NCI-H1092 (cell line): ENCODE results near the gene ZNF488.

Source experiments
- DNase-seq: peaks from one replicate; lab custom pipeline; 2025; lab: John Stamatoyannopoulos, UW

The ZNF488 gene

DNA sequence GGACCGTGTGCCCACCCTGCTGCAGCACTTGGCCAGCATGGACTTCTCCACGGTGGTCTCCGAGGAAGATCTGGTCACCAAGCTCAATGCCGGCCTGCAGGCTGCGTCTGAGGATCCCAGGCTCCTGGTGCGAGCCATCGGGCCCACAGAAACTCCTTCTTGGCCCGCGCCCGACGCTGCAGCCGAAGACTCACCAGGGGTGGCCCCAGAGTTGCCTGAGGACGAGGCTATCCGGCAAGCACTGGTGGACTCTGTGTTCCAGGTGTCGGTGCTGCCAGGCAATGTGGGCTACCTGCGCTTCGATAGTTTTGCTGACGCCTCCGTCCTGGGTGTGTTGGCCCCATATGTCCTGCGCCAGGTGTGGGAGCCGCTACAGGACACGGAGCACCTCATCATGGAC is 34.6 kb downstream of the ZNF488 start:
- no peak for DNase-seq

DNA sequence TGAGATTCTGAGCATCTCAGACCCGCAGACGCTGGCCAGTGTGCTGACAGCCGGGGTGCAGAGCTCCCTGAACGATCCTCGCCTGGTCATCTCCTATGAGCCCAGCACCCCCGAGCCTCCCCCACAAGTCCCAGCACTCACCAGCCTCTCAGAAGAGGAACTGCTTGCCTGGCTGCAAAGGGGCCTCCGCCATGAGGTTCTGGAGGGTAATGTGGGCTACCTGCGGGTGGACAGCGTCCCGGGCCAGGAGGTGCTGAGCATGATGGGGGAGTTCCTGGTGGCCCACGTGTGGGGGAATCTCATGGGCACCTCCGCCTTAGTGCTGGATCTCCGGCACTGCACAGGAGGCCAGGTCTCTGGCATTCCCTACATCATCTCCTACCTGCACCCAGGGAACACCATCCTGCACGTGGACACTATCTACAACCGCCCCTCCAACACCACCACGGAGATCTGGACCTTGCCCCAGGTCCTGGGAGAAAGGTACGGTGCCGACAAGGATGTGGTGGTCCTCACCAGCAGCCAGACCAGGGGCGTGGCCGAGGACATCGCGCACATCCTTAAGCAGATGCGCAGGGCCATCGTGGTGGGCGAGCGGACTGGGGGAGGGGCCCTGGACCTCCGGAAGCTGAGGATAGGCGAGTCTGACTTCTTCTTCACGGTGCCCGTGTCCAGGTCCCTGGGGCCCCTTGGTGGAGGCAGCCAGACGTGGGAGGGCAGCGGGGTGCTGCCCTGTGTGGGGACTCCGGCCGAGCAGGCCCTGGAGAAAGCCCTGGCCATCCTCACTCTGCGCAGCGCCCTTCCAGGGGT is 35.2 kb downstream of the ZNF488 start:
- no peak for DNase-seq

DNA sequence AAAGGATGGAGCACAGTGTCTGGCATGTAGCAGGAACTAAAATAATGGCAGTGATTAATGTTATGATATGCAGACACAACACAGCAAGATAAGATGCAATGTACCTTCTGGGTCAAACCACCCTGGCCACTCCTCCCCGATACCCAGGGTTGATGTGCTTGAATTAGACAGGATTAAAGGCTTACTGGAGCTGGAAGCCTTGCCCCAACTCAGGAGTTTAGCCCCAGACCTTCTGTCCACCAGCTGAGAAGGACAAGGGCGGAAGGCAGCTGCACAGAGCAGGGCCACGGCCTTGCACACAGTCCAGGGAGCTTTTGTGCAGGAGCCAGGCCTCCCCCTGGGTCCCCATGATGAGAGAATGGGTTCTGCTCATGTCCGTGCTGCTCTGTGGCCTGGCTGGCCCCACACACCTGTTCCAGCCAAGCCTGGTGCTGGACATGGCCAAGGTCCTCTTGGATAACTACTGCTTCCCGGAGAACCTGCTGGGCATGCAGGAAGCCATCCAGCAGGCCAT is 35.9 kb downstream of the ZNF488 start, which contains the start of gene RBP3:
Gene RBP3 (plus strand): TSS at position 226 of the 514 bp plus-strand sequence. CDS start 122 bp downstream, at position 348.
- DNase-seq: no peak

DNA sequence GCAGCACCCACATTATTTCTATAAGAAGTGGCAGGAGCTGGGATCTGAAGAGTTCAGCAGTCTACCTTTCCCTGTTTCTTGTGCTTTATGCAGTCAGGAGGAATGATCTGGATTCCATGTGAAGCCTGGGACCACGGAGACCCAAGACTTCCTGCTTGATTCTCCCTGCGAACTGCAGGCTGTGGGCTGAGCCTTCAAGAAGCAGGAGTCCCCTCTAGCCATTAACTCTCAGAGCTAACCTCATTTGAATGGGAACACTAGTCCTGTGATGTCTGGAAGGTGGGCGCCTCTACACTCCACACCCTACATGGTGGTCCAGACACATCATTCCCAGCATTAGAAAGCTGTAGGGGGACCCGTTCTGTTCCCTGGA is 36.8 kb downstream of the ZNF488 start:
- no peak for DNase-seq

DNA sequence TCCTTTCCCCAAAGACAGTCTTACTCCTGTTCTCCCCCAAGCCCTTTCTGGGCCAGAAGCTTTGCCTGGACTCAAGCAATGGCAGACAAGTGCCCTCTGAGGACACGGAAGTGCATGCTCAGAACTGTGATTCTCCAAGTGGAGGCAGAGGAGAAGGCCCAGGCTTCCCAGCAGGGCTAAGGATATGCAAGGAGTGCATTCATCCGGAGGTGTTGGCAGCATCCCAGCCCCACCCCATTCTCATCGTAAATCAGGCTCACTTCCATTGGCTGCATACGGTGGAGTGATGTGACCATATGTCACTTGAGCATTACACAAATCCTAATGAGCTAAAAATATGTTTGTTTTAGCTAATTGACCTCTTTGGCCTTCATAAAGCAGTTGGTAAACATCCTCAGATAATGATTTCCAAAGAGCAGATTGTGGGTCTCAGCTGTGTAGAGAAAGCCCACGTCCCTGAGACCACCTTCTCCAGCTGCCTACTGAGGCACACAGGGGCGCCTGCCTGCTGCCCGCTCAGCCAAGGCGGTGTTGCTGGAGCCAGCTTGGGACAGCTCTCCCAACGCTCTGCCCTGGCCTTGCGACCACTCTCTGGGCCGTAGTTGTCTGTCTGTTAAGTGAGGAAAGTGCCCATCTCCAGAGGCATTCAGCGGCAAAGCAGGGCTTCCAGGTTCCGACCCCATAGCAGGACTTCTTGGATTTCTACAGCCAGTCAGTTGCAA is 37.4 kb downstream of the ZNF488 start:
- DNase-seq: peak; percentile 24

DNA sequence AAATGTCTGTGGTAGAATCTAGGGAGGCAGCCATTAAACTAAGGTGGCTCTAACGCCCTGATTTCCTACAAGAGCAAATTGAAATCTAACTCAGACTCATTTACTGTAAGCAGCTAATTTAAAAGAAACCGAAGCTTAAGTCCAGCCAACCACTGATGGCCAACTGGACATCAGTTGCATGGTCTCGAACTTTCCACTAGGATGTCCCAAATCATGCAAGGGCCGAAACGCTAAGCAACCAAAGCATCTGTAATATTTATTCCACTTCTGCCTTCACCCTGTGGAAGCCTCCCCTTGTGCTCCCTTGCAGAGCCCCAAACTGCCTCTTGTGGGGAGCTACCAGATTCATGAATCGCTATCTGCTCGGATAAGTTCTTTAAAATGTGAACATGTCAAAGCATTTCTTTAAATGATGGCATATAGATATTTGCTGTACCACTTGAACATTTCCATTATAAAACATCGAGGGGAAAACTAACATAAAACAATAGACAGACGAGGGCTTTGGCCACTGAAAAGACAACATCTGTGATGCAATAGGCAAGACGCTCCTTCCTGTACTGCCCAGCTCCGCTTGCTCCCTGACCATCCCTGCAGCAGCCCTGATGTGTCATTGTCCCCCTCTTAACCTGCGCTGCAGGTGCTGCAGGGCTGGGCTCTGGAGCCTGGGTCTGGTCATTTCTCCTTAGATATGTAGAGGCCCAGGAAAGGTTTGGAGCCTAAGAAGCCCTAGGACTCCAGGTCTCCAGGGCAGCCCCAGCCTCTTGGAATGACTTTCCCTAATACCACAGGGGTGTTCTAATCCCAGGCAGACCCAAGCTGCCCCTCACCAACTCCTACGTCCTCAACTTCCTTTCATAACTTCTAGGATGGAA is 38.9 kb downstream of the ZNF488 start:
- no peak for DNase-seq

DNA sequence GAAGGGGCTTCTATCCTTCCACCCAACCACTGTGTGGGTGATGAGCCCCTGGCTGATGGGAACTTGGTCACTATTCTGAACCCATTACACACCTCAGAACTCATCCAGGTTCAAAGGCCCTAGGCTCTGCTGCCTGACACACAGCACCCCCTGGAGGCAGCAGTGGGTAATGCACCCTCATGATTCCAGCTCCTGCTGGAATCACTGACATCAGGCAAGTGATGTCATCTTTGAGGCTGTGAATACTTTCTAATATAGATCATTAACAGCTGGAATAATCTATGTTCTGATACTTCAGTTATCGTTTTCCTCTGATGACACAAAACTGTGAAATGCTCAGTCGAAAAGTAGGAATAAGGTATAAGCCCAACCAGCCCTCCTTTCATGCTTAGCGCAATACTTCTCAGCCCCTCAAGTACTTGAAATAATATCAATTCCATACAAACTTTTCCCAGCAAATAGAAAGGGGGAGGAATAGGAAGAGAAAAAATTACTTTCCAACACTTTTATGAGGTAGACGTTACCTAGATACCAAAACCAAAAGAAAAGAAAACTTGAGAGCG is 43.4 kb downstream of the ZNF488 start:
- peak; percentile 5 for DNase-seq

DNA sequence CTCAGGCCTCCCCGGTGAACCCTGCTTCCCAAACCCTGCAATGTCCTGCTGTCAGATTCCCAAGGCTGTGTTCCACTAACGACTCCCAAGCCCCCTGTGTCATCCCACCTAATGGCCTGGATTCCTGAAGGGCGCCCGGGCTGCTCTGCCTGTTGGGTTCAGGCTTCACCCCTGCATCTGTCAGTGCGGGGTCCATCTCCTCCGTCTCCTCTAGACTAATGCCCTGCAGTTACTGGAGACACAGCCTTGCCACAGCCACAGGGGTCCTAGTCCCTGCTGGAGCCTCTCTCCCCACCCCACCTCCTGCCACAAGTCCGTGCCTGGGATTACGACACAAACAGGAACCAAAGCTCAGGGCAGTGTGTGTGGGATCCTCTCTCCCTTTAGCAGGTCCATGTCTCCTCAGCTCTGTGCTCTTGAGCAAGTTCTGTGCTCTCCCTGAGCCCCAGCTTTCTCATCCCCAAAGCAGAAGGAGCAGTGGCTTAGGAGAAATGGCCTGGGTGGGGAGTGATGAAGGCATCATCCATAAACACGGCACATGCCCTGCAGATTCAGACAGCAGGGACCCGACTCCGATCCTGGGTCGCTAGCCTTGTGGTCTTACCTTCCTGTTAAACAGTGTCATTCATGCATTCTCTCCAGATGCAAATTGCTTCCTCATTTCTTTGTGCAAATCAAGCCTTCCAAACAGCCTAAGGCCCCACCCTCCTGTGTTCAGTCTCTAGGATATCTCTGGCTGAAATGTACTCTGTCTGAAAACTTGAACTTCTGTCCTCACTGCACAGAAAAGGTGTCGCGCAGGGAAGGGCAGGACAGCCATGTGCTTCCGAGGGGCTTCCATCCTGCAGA is 44.1 kb downstream of the ZNF488 start:
- DNase-seq: no peak

DNA sequence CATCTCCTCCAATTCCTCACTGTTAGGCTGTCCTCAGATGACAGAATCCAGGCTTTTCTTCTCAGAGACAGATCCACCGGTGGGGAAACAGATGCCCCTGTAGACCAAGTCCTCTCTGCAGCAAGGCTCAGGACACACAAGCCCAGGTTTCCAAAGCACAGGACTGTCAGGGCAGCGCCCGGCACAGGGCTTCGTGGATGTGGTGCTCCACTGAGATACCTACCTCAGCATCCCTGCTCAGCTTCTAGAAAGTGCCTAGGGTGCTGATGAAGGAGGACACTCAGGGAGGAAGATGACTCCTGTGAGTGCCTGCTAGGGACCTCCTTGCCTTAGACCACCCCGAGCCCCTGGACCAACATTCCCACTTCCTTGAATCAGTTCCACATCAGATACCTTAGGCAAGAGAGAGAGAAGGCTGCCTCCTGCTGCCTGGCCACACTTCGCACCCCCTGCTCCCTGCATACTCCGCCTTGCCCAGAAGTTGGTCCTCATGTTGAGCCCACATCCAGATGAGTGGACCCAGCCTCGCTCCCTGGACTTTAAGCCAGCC is 44.8 kb downstream of the ZNF488 start:
- no peak for DNase-seq

DNA sequence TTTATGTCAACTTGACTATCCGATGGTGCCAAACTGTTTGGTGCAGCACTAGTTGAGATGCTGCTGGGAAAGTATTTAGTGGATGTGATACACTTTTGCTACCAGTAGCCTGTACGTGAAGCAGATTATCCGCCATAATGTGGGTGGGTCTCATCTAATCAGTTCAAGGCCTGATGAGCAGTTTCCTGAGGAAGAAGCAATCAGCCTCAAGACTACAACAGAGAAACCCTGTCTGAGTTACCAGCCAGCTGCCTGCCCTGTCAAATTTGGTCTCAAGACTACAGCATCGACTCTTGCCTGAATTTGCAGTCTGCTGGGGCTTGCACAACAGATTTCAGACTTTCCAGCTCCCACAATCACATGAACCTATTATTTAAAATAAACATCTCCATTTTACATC is 46.8 kb downstream of the ZNF488 start:
- no peak for DNase-seq

DNA sequence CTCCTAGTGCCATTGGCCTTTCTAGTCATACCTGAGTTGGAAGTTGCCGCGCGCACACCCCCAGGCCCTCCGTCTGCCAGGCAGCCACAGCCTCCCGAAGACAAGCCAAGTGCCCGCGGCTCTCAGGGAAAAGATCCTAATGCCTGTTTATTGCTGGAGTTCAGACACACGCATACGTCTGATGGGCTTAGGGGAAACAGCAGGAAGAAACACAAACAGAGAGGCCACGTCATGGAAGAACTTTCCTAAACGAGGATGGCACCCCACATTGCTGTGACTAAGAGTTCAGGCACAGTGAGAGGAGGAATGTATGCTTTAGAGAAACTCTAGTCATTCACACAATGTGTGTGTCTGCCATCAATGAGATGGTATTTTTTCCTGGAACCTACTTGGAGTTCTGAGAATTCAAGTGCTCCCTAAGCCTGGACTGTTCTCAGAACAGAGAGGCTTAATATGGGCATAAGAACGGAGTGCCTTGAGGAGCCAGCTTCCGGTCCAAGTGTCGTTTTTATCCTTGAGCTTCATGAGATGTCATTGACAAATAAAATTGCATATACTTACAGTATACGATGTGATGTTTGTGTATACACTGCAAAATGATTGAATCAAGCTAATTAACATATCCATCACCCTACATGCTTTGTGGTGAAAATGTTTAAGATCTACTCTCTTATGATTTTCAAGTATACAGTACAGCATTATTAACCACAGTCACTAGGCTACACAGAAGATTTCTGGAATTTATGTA is 47.5 kb downstream of the ZNF488 start:
- DNase-seq: no peak

DNA sequence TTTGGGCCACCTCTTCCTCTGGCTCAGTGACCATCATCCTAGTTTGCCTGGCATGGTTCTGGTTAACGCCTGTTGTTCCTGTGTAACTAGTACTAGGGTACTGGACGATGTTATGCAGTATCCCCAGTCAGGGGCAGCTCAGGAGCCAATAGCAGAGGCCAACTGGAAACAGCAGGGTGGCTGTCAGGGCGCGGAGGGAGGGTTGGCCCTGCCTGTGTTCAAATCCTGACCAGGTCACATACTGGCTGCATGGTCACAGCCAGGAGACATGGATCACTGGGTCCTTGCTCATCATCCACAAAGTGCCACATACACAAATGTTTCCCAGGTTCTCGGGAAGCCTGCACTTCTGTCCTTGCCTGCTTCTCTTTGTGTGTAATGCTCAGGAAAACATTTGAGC is 48.2 kb downstream of the ZNF488 start:
- DNase-seq: no peak

DNA sequence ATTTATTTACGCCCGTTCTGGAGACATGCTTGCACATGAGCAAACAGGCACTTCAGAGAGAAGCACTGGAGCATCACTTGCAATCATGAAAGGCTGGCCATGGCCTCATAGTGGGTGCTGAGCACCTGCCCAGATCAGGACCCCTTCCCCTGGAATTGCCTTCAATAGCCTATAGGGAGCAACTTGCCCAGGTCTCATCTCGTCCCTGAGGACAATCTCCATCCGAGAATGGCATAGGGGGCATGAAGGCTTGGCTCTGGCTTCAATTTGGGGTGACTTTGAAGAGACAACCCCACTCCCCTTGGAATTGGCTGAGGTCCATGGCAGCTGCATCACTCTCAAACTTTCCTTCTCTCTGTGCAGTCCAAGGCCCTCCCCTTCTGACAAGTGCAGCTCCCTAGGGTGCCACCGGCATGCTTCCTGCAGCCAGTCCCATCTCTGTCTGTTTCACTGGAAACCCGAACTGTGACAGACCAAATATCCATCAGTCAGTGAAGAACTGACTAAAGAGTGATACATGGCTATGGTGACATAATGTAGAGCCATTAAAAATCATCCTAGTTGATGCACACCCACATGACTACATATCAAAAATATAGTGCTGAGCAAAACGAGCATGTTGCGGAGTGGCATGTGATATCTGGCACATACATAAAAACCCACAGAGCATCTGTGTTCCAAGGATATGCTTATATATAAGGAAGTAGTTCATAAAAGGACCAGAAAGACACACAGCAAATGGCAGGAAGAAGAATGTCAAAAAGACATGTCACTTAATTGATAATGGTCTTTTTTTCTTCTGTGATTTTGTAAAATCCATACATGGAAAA is 49.4 kb downstream of the ZNF488 start:
- no peak for DNase-seq

DNA sequence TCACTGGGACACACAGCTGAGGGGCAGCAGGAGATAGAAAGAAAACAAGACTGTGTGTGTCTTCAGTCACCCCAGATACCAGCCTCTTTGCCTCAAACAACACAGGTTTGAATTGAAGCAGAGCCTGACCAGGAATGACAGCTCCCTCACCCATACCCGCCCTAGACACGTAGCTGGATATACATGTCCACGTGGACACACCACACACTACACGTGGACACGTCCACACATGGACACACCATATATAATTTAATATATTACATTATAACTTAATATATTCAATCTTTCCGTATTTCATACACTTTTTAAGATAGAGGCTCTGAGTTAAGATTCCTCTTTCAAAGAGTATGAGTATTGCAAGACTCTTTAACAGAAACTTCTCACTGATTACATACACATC is 50.6 kb downstream of the ZNF488 start:
- no peak for DNase-seq

DNA sequence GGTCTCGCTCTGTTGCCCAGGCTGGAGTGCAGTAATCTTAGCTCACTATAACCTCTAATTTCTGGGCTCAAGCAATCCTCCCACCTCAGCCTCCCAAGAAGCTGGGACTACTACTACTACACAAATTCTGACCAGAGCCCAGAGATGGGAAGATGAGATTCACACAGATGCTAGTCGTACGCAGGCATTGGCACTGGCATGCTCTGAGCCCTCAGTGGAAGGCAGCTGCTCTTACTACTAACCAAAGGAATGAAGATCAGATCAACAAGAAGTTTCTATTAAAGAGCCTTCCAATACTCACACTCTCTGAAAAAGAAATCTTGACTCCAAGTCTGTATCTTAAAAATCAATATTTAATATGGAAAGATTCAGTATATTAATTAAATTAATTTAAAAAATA is 51.1 kb downstream of the ZNF488 start:
- DNase-seq: no peak

DNA sequence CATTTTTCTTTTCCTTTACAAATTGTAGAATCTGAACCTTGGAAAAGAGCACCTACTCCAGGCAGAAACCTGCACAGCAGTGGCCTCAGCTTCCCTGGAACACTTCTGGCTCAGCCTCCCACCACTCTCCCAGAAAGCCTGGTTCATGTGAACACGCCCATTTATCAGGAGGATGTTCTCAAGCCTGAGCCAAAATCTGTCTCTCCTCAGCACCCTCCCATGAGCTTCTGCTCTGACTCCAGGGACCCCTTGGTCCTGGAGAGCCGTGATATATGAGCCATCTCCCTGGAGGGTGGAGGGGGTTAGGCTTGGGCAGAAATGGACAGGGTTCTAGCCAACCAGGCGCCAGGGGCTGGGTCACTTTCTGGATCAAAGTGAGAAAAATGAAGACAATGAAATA is 51.7 kb downstream of the ZNF488 start:
- no peak for DNase-seq

DNA sequence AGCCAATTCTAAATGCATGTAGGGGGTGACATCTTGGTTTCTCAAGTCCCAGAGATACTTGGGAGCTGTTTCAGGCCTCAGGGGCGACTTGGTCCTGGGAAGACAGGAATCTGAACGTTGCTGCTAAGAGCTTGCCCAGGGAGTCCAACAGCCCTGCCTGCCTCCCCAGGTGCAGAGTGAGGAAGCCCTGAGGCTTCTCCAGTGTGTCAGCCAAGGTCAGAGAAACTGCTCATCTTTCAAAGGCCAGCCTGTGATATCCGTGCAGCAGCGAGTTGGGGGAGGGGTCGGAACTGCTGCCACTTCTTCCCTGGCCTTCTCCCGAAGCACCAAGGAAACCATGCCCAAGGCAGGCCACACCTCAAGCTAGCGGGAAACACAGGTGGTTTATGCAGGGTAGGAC is 52.1 kb downstream of the ZNF488 start:
- no peak for DNase-seq

DNA sequence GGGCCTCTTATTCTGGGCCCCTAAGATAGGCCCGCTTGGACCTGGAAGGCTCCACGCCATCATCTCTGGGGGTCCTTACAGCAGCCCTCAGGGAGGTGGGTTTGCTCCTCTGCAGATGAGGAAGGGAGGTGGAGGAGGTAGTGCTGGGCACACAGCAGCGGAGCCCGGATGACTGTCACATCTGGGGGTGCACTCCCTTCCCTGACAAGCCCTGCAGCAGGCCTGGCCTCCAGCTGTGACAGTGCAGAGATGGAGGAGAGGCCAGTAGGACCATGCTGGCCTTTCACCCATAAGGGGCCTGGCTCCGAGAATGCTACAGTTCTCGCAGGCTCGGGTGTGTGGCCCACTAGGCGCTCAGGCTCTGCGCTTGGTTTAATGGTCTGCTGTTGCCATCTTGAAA is 52.6 kb downstream of the ZNF488 start:
- no peak for DNase-seq

DNA sequence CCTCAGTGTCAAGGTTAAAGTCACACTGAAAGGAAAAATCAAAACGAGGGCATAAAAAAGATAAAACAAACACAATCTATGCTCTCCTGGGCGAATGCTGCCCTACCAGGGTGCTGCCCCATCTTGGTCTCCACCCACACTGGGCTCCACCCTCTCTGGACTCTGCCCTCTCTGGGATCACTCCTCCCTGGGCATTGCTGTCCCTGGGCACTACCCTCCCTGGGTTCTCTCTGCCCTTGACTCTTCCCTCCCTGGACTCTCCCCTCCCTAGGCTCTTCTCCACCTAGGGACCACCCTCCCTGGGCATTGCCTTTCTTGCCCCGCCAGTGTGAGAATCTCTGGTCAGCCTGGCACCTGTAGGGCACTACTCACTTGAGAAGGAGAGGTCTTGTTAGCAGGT is 53.3 kb downstream of the ZNF488 start:
- DNase-seq: no peak
